ENCODE data around the gene ITGB8.

The ITGB8 gene

GRCh38 chr7:20438248-20438647 lies 107.5 kb downstream of the ITGB8 start:
- DNase-seq, result no peak

- DNase-seq, result no peak
Observed at GRCh38 chr7:20438694-20439376, 108.1 kb downstream of the ITGB8 start.

- no peak for DNase-seq
Observed at GRCh38 chr7:20439416-20440185, 108.9 kb downstream of the ITGB8 start.

- no peak for DNase-seq
Observed at GRCh38 chr7:20440472-20441105, 109.9 kb downstream of the ITGB8 start.

- DNase-seq, result no peak
Observed at GRCh38 chr7:20441346-20441745, 110.6 kb downstream of the ITGB8 start.

GRCh38 chr7:20441991-20442441 lies 111.3 kb downstream of the ITGB8 start:
- no peak for DNase-seq

- no peak for DNase-seq
Observed at GRCh38 chr7:20442951-20443350, 112.3 kb downstream of the ITGB8 start.

GRCh38 chr7:20444030-20444800 lies 113.5 kb downstream of the ITGB8 start:
- DNase-seq, result no peak

GRCh38 chr7:20447021-20447650 lies 116.4 kb downstream of the ITGB8 start:
- no peak for DNase-seq

GRCh38 chr7:20449176-20449575 lies 118.5 kb downstream of the ITGB8 start:
- no peak for DNase-seq

- DNase-seq, result no peak
Observed at GRCh38 chr7:20450536-20450935, 119.8 kb downstream of the ITGB8 start.

GRCh38 chr7:20454202-20454601 lies 123.5 kb downstream of the ITGB8 start:
- no peak for DNase-seq

GRCh38 chr7:20456701-20457100 lies 126.0 kb downstream of the ITGB8 start:
- DNase-seq, result no peak

- DNase-seq, result no peak
Observed at GRCh38 chr7:20458521-20458920, 127.8 kb downstream of the ITGB8 start.

GRCh38 chr7:20459419-20459818 lies 128.7 kb downstream of the ITGB8 start:
- DNase-seq, result no peak

- no peak for DNase-seq
Observed at GRCh38 chr7:20464891-20465290, 134.2 kb downstream of the ITGB8 start.

Measured in NCI-H774 (cell line).